Activated CD4-positive, alpha-beta T cell treated with anti-CD3 and anti-CD28 coated beads, Interleukin-2, amount 50 U/mL, for 4 hours (primary cell): ENCODE results near the gene TKTL1.

Source experiments
- DNase-seq, 2 experiments: peaks; one replicate each; pipeline ENCODE4 v3.0.0-alpha.2; 2020

TKTL1 gene

DNA sequence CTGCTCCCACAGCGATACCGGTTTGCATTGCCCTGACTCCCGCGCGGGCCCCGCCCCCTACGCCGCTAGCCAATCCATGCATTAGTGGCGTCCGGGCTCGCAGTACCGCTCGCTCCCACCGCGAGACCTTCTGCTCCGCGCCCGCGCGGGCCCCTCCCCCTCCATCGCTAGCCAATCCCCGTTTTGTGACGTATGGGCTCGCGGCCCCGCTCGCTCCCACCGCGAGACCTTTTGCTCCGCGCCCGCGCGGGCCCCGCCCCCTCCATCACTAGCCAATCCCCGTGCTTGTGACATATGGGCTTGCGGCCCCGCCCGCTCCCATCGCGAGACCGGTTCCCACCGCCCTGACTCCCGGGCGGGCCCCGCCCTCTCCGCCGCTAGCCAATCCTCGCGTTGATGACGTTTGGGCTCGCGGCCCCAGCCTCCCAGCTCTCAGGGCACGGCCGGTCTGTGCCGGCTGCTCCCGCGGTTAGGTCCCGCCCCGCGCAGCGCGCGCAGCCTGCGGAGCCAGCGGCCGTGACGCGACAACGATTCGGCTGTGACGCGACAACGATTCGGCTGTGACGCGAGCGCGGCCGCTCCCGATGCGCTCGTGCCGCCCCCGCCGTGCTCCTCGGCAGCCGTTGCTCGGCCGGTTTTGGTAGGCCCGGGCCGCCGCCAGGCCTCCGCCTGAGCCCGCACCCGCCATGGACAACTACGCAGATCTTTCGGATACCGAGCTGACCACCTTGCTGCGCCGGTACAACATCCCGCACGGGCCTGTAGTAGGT is 83.4 kb downstream of the TKTL1 start, which contains the start of gene EMD:
Gene EMD, plus strand, starts transcription at position 497 of the 770 bp plus-strand sequence. Its CDS starts 190 bp downstream, at position 687.
- peak; percentile 92 to 95 for DNase-seq

DNA sequence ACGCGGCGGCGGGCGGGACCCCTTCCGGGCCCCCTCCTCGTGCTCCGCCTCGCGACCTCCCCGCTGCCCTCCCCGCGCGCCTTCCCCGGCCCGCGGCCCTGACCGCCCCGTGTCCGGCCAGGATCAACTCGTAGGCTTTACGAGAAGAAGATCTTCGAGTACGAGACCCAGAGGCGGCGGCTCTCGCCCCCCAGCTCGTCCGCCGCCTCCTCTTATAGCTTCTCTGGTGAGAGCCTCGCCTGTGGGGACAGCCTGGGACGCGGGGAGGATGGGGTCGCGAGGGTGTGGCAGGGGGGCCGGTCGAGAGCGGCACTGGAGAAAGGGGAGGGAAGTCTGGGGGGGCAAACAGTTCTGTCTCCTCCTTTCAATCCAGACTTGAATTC is 84.0 kb downstream of the TKTL1 start:
- DNase-seq, result no peak
